A549 treated with CpdA at 1 μM for 4 hours (cell line): ENCODE measurements around the gene LSP1. TPM values are rescaled to one million over a fixed set of nuclear protein-coding genes. Genes with fewer than 3 reads are reported as not detected.

Experiments
- total RNA-seq: library from RNA; stranded (reverse); fragments of 200-300 nt; extraction: Qiagen RNA extraction; gene quantifications from 5 replicates; pipeline ENCODE4 v1.2.3, GENCODE V29; 2022; ENCODE audit warnings: low read depth

Gene LSP1, protein sequence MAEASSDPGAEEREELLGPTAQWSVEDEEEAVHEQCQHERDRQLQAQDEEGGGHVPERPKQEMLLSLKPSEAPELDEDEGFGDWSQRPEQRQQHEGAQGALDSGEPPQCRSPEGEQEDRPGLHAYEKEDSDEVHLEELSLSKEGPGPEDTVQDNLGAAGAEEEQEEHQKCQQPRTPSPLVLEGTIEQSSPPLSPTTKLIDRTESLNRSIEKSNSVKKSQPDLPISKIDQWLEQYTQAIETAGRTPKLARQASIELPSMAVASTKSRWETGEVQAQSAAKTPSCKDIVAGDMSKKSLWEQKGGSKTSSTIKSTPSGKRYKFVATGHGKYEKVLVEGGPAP
- total RNA-seq: 0.96 to 1.3 TPM (median 1.2 TPM) in 5 replicates

GRCh38 chr11:1852877-1853276 lies at the start of gene LSP1:
LSP1 (plus strand) TSS chr11:1853084; CDS start chr11:1853145, 61 bp downstream.

DNA sequence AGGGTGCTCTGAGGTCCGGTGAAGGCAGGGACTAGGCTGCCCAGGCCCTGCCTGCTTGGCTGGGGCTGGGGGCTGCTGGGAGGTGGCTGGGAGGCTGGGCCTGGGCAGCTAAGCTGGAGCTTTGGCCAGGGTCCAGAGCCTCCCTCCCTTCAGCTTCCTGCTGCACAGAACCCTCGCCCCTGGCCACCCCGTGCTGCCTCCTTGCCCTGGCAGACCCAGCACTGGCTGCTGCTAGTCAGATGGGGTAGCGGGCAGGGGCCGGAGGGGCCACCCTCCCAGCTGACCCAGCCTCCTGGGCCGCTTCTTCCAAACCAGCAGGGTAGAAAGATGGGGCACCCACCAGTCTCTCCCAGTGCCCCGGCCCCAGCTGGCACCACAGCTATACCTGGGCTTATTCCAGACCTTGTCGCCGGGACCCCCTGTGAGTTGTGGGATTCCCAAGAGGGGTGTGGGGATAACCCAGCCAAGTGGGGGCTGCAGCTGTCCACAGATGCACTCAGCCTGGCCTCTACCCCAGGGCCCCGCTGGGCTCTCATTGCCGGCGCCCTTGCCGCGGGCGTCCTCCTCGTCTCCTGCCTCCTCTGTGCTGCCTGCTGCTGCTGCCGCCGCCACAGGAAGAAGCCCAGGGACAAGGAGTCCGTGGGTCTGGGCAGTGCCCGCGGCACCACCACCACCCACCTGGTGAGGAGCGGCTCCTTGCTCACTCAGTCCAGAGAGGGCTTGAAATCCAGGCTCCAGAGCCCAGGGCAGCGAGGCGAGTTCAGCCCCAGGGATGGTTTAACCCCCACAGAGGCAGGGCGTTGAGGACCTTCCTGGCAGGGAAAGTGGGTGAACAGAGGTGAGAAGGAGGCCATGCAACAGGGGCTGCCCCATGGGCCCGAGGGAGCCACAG lies 17.9 kb upstream of the LSP1 start, which contains the start of gene SYT8:
TSS of gene SYT8 (plus strand) at position 212 of the 892 bp plus-strand sequence. CDS start at position 328, 116 bp downstream.

DNA sequence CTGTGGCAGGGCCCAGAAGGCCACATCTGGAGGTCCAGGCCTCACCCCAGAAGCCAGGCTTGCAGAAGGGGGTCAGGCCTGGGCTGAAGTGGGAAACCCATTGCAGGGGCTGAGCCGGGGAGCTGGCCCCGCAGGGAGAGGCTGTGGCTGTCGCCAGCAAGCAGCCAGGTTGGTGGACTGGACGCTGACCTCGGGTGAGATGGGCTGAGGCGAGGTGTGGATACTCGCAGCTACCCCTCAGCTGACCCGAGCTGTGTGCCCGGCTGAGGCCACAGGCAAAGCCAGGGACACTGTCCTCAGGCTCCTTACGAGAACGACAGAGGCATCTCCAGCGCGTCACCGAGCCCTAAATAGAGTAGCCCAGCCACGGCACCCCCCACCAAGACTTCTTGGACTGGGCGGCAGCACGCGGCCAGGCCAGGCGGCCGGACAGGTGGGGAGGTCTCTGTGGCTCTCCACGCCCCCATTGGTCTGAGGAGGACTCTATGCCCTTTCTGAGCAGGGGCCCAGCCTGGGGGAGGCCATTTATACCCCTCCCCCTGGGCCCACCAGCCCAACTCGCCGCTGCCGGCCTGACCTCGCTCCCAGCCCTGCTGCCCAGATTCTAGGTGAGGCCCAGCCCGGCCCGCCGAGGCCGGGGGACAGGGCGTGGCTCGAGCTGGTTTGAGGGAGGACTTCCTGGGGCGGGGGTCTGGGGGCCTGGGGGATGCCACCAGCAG lies 14.3 kb upstream of the LSP1 start, which contains the start of gene TNNI2:
TSS of gene TNNI2 (plus strand) at position 556 of the 719 bp plus-strand sequence. CDS start 716 bp downstream, outside the sequence.

DNA sequence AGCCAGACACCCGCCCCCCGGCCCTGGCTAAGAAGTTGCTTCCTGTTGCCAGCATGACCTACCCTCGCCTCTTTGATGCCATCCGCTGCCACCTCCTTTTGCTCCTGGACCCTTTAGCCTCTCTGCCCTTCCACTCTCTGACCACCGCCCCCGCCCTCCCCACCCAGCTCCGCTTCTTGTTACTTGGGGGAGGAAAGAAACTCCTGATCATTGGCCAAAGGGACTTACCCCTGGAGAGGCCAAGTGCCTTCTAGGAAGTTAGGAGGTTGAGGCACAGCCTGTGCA lies 38.9 kb downstream of the LSP1 start, which contains the start of gene PRR33:
TSS of gene PRR33 (minus strand) at position 65 of the 285 bp plus-strand sequence. CDS start 1,311 bp downstream, outside the sequence.

DNA sequence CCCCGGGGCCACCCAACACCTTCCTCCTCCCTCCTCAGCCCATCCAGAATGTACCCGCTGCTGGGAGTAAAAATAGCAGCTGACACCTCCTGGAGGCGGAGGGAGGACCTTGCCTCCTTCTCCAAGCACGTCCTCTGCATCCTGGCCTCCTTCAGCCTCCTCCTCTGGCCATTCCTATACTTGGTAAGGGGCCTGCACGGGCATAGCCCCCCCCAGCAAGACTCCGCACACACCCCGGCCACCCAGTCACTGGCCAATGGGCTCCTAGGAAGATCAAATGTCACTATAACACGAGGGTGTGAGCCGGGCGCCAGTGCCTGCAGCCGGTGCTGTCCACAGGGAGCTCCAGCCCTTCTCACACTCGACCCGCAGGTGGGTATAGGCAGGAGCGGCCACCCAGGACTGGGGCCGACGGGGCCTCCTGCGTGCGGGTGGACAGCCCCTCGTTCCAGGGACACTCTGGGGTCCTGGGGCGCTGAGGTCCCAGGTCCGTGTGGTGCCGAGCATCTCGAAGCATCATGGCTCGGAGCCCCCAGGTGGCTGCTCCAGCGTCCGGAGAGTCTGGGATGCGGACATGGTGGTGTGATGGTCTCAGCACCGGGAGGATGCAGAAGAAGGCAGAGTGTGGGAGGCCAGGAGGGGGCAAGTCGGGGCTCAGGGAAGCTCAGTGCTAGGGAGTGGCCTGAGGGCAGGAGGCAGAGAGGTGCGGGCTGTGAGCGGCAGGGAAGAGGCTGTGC lies 66.7 kb downstream of the LSP1 start, which contains the start of gene TNNT3:
TSS of gene TNNT3 (plus strand) at position 313 of the 737 bp plus-strand sequence. CDS start 3,172 bp downstream, outside the sequence.

Other genes starting within 250 kb of the LSP1 start
- gene KRTAP5-3, start 244.6 kb upstream of the LSP1 start, total RNA-seq: not detected in 5 replicates
- not detected in 5 replicates for gene KRTAP5-4, start 230.9 kb upstream of the LSP1 start, total RNA-seq
- gene KRTAP5-5, start 223.3 kb upstream of the LSP1 start, total RNA-seq: not detected in 5 replicates
- gene KRTAP5-6, start 155.9 kb upstream of the LSP1 start, total RNA-seq: not detected in 5 replicates
- gene IFITM10, start 102.5 kb upstream of the LSP1 start, total RNA-seq: 0.79 to 1.9 TPM (median 1.0 TPM) in 5 replicates
- gene CTSD, start 89.2 kb upstream of the LSP1 start, total RNA-seq: 340 to 543 TPM (median 476 TPM) in 5 replicates
- 0.02 to 0.23 TPM in 2 of 5 replicates, not detected in the others for gene SYT8, start 18.1 kb upstream of the LSP1 start, total RNA-seq
- gene TNNI2, start 14.1 kb upstream of the LSP1 start, total RNA-seq: 0.21 TPM in 1 of 5 replicates, not detected in the others
- 0.02 TPM in 1 of 5 replicates, not detected in the others for gene PRR33, start 38.8 kb downstream of the LSP1 start, total RNA-seq
- gene TNNT3, start 66.6 kb downstream of the LSP1 start, total RNA-seq: not detected in 5 replicates
- gene MRPL23, start 94.2 kb downstream of the LSP1 start, total RNA-seq: 147 to 160 TPM (median 156 TPM) in 5 replicates
- 7.0 to 13.2 TPM (median 9.8 TPM) in 5 replicates for gene H19, start 144.8 kb downstream of the LSP1 start, total RNA-seq